ENCODE data around the gene EYS.
"Not testable (repeated sequence)": the region's sequence is repeated elsewhere in the genome, so short reads cannot be mapped to it uniquely, and the experiment has no call there.

The EYS gene

DNA sequence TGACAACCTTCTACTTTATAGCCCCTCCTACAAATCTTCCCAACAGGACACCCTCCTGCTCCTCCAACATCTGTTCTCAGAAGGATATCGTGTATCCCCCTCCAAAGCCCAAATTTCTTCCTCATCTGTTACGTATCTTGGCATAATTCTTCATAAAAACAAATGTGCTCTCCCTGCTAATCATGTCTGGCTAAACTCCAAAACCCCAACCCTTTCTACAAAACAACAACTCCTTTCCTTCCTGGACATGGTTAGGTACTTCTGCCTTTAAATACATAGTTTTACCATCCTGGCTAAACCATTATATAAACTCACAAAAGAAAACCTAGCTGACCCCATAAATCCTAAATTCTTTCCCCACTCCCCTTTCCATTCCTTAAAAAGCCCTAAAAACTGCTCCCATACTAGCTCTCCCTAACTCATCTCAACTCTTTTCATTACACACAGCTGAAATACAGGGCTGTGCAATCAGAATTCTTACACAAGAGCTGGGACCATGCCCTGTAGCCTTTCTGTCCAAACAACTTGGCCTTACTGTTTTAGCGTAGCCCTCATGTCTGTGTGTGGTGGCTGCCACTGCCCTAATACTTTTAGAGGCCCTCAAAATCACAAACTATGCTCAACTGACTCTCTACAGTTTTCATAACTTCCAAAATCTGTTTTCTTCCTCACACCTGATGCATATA is 1753.5 kb downstream of the EYS start:
- not testable (repeated sequence) for DNase-seq (ENCODE audit: low read depth)

DNA sequence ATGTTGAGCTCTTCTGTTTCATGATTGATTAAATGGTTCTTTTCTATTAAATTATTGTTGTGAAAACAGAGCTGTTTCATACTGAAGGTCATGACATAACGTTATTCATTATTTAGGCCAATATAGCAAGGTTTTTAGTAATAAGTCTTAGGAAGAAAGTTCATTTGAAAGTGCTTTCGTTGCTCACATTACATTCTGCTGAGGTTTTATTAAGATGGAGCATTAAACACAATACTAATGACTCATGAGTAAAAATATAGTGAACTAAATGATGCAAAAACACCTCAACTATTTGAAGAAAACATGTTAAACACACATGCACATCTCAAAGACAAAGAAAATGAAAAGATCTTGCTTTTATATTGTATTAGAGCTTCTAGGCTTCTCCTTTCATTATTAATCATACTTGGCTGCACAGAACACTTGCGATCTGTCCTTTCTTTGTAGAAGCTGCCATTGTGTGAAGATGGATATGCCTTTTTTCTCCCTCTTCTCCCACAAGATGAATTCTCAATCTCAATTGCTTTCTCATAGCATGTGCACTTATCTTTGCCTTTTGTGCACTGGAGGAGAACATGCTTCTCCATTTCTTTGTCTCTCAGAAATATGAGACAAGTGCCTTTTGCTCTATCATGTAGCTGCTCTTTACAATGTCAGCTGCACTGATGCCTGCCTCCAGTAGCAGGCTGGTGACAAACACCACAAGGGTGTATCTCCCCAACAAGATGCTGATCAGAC is 1759.1 kb downstream of the EYS start:
- no peak for DNase-seq (ENCODE audit: low read depth)

DNA sequence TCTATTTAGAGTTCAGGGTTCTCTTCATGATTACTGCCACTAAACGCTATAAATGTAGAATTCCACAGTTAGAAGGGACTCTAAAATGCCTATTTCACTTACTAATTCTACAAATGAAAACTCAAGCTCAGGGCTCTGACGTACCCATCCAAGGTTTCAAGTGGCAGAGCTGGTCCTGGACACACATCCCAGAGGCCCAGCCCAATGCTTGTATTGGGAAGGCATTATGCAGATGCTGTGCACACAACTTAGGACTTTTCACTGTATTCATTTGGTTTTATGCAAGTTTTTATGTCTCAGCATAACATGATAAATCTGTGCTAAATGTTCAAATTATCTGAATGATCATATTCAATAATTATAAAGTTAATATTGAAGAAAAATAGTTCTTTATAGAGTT is 1761.0 kb downstream of the EYS start:
- no peak for DNase-seq (ENCODE audit: low read depth)

DNA sequence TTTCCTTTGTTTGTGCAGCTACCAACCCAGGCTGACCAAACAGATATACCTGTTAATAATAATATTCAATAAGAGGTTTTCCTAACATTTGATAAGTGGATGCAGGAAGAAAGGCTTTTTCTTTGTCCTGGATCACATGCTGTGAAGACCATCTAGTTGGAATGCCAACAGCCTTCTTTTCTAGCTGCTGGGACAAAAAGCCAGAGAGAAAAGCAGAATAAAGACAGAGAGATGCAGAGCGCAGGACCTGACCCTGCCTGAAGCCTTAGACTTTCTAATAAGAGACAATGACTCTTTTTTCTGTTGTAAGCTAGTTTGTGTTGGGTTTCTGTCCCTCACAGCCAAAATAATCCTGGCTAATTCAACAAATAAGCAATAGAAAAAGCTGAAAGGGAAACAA is 1763.2 kb downstream of the EYS start:
- DNase-seq (ENCODE audit: low read depth), result no peak

DNA sequence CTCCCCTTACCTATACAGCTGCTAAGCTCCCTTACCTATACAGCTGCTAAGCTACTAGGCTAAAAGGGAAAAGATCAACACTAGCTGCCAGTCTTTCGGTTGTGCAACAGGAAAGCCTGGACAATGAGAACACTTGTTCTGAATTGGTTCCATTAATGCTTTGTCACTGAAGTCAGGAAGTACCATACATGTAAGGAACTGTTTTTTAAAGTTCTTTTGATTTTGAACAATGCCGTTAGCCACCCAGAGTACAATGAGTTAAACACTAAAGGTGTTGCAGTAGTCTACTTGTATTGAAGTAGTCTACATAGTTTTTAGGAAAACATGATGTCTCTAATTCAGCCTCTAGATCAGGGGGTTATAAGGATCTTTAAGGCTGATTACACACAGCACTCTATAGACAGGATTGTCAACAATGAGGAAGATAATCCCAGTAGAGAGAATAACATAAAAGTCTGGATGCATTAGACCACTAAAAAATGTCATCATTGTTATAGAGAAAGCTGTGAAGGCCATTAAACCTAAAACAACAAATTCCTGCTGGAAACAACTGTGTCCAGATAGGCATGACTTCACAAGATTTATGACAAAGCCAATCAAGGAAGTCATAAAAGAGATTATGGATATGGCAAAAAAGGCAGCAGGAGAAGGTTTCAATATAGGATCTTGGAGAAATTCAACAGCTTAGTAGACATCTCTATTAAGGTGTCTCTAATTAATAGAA is 1765.1 kb downstream of the EYS start:
- no peak for DNase-seq (ENCODE audit: low read depth)

DNA sequence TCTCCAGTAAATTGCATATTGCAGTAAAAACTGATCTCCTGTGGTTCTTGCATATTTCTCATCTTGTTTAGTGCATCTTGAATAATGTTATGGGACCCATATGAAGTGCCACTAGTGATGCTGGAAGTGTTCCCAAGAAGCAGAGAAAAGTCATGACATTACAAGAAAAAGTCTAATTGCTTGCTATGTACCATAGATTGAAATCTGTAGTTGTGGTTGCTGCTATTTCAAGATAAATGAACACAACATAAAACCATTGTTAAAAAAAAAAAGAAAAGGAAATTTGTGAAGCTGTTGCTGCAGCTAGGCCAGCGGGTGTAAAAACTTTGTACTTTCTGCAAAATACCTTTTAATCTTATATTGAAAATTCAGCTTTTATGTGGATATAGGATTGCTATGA is 1767.0 kb downstream of the EYS start:
- DNase-seq (ENCODE audit: low read depth), result no peak

DNA sequence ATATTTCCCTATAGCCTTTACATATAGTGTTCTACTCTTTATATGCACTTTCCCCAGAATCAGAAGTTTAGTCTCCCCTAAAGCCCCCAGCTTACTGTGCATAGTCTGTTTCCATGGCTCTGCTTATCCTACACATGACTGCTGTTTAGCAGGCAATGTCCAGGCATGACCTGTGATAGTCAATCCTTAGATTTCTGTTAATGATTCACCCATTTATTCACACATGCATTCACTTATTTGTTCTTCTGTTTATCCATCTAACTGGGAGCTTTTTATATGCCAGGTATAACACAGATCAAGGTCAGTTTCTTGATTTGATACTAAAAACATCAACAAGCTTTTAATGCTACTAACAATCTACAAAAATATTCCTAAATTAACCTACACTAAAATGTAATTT is 1770.6 kb downstream of the EYS start:
- no peak for DNase-seq (ENCODE audit: low read depth)

DNA sequence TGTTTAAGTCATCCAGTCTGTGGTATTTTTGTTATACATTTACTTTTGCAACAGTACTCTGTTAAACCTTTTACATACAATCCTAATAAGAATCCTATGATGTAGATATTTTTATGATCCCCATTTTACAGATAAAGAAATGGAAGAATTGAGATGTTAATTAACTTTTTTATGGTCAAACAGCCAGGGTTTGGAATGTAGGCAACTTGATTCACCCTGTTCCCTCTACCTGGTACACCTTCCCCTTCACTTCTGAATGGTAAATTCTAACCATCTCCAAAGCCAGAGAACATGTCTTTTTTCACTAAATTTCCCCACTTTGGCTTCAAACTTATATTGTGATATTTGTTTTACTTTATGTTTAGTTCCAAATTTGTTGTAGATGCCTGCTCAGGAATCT is 1771.3 kb downstream of the EYS start:
- no peak for DNase-seq (ENCODE audit: low read depth)

DNA sequence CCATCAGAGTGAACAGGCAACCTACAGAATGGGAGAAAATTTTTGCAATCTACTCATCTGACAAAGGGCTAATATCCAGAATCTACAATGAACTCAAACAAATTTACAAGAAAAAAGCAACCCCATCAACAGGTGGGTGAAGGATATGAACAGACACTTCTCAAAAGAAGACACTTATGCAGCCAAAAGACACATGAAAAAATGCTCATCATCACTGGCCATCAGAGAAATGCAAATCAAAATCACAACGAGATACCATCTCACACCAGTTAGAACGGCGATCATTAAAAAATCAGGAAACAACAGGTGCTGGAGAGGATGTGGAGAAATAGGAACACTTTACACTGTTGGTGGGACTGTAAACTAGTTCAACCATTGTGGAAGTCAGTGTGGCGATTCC is 1773.1 kb downstream of the EYS start:
- not testable (repeated sequence) for DNase-seq (ENCODE audit: low read depth)

DNA sequence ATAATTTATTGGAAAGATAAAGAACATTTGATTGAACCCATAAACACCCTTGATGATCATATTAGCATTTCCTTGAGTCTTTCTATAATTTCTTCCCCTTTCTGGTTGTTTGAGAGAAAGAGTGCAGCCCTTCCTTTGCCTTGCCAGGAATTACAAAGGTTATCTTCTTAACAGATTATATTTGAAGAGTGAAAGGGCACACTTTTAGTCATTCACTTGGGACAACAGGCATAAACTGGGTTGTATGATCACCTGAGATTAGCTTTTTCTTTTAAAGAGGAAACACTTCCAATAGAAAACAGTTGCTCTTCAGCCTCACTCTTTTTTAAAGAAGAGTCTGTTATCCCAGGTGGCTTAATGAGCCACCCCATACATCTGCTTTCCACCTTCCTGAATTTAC is 1776.2 kb downstream of the EYS start:
- DNase-seq (ENCODE audit: low read depth), result no peak

DNA sequence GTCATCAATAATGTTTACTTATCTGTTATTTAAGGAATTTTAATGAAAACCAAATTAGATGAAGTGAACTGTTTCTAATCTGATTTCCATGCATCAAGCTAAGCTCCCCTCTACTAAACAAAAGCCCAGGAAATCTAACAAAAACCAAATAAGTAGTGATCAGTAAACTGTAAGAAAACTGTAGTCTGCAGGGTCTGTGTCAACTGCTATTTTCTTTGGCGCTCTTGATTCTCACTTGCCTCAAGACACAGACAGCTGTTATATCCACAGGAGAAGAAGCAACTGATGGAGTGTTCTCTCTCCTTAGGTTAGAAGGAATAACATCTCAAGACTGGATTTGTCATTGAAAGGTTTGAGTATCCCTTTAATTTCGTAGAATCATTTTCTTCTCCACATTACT is 1777.9 kb downstream of the EYS start:
- no peak for DNase-seq (ENCODE audit: low read depth)

DNA sequence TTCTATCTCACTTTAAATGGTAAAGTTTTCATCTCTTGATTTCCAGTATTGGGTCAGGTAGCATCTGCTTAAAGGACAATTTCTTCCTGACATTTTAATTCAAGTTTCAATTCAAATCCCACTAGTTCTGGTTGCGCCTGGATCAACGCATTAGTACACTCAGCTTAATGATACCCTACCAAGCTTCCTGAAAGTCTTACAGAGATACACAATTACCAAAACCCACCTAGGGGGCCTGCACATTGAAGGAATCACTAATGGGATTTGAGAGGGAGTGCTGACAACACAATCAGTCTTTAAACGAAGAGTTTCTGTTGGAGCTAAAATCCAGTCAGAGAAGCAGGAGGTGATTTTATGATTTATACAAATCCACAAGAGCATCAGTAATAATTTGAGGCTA is 1778.4 kb downstream of the EYS start:
- DNase-seq (ENCODE audit: low read depth), result no peak

DNA sequence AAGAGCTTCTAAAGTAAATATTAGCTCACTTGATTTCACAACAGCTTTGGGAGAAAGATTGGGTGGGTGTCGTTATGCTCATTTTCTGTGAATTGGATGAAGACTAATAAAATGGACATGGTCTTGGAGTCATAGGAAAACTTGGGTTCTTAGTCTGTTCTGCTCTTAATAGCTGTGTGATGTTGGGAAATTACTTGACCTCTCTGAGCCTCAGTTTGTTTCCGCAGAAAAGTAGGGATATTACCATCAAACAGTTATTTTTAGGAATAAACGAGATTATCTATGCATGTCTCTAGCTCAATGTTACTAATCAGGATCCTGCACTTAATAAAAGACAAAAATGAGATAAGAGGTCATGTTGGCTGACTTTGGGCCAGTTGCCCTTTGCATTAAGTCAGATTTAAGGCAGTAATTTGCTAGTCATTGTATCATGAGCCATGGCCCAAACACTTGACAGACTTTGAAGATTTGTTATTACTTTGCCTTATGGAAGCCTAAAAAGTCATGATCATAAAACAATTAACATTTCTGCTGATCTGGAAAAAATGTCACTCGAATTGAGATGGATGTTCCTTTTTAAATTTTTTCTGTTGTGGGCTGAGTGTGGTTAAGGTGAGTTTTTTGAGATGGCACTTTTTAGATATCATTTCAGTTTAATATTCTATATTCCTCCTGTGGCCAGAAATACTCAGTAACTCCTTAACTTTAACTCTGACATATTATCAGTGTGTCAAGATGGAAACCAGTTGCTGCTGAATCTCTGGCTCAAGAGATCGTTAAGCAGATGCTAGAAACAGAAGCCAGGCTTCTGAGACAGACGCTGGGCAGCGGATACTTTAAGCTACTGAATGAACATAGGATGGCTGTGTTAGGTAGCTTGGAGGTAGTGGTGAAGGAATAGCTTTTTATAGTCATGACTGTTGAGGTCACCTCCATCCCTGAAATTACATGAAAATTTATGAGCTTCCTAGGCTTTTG is 1779.8 kb downstream of the EYS start:
- DNase-seq (ENCODE audit: low read depth), result no peak

DNA sequence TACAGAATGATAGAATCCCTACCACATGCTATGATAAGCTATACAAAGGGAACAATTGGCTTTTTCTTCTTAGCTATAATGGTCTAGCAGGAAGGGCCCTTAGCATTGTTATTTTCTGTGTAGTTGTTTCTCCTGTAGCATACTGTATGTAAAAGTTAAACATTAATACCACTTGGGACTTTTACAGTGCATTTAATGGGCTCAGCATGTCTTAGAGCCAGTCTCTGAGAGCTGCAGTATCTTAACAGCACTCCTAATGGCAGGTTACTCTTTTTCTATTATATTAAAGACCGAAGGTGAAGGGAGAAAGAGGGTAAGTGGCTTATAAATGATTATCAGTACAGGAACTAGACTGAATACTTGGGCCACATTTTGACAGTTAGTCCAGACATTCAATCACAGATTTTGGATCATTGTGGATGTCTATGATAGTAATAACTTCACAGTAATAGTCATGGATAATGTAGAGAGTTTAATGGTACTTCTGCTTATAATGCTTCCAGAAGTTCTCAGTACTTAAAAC is 1780.7 kb downstream of the EYS start:
- no peak for DNase-seq (ENCODE audit: low read depth)

DNA sequence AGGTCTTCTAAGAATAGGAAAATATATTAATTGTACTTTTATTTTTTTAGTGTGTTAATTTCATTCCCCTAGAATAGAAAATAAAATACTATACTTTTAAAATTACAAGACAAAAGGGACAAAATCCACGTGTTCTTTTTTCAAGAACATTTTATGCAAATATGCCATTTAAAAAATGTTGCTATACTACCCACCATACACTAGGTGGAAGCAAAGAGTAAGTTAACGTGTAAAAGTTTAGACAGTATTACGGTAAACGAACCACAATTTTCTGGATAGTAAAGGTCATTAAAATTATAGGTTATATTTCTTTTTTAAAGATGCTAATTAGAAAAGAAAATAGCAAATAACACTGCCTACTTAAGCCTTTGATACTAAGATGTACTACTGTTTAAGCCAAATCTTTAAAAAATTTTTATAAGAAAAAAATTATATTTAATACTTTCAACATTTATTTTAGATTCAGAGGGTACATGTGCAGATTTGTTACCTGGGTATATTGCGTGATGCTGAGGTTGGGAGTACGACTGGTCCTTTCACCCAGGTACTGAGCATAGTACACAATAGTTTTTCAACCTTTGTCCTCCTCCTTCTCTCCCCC is 1783.8 kb downstream of the EYS start:
- no peak for DNase-seq (ENCODE audit: low read depth)

DNA sequence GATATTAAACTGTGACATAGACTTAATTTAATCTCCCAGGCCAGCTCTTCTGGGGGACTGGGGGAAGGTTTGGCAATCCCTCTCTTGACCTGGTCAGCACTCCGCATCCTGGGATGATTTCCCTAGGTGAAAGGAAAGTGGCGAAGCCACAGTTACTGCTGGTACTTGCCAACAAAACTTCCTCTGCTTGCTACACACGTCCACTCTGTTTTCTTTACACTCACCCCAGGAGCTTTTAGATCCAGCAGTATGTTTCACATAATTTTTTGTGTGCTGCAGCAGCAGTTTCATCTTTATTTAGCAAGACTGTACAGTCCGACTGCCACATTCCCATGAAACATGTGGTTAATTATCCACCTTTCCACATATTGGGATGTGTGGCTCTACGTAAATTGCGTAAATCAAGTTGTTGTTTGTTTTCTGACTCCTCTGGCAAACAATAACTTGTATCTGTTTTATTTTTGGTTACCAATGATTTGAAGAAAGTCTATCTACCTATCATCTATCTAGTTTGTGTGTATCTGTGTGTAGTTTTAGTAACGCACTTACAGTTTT is 1787.4 kb downstream of the EYS start:
- no peak for DNase-seq (ENCODE audit: low read depth)

DNA sequence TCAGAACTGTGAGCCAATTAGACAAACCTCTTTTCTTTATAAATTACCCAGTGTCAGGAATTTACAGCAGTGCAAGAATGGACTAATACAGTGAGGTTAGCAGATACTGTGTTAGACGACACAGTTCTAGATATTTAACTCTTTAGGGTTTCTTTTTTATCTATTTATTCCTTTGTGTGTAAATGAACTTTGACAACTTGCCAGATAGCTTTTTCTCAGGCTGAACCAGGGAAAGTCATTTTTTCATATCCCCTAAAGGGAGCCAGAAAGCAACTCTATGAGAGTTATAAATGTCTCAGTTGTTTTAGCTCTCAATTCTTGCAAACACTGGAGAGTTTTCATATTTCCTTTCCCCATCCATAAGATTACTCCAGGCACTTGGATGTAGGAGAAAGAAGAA is 1794.1 kb downstream of the EYS start:
- no peak for DNase-seq (ENCODE audit: low read depth)

DNA sequence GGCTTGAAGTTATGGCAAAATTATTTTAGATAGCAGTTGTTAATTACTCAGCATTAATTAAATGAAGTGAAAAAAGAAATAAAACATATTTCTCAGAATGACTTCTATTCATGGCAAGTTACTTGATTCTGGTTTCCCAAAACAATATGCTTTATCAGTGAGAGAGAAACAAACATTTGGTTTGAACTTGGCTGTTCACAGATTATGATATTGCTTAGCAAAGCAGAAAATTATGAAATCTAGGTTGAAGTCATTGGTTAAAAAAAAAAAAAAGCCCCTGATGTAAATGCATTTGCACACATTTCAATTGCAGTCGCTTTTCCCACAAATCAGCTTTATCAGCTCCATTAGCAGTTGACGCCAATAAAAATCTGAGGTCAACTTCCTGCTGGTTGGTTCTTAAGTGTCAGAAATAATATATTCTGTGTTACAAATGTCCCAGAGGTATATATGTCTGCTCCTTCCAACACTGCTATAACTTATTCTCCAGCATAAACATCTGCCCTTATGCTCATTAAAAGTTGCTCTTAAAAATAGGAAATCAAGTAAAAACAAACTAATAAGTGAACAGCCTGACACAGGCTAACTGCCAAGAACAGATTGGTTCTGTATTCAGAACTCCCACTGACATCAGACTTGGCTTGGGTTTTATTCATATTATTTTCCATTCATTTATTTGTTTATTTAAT is 1796.0 kb downstream of the EYS start:
- DNase-seq (ENCODE audit: low read depth), result no peak

DNA sequence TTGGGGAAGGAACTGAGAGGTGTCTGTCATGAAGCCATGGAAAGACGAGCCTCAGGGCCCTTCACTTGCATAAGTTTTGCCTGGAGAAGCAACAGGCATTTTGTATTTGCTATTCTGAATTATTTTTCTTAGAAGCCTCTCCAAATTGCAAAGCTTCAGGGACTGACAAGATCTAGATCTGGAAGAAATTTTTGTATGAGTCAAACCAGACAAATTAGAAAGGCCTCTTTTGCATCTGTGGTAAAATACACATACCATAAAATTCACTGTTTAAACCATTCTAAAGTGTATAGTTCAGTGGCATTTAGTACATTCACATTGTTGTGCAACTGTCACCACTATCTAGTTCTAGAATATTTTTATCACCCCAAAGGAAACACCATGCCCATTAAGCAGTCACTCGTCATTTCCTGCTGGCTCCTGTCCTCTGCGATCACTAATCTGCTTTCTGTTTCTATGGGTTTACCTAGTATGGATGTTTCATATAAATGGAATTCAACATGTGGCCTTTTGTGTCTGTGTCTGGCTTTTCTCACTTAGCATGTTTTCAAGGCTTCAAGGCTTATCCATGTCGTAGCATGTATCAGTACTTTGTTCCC is 1802.3 kb downstream of the EYS start:
- DNase-seq (ENCODE audit: low read depth), result no peak

DNA sequence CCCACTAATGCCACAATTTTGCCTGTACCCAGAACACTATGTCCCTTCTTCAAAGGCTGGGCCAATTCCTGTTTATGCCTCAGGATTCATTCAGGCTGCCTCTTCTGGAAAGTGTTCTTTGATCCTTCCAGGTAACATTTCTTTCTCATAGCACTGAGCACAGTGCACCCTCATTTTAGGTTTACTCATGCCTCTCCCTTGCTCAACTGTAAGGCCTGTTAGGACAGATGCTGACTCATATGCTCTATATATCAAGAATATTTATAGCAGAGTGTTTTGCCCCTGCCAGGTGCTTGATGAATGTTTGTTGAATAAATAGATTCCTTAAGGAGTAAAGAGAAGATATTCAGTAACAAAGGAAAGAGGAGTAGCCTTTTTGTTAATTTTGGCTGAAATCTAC is 1807.5 kb downstream of the EYS start:
- DNase-seq (ENCODE audit: low read depth), result no peak

All from stimulated activated CD8-positive, alpha-beta memory T cell treated with anti-CD3 and anti-CD28 coated beads, Interleukin-15, amount 100 ng/mL, for 24 hours (primary cell).